NCI-H2196 treated with DMSO at 0.1 percent for 48 hours (cell line): ENCODE results near the gene ZRANB2.
A peak's percentile ranks its signal among the peaks of the same experiment; 100 is the strongest.

Source experiments
- DNase-seq: peaks from one replicate; lab custom pipeline; 2025; ENCODE audit not compliant: unreplicated experiment; lab: John Stamatoyannopoulos, UW

ZRANB2 gene

GRCh38 chr1:71080739-71081696, at the start of gene ZRANB2:
Gene ZRANB2, minus strand, starts transcription at chr1:71081035. Its CDS starts 40 bp downstream, at chr1:71080995.
- DNase-seq: peak; percentile 92

DNA sequence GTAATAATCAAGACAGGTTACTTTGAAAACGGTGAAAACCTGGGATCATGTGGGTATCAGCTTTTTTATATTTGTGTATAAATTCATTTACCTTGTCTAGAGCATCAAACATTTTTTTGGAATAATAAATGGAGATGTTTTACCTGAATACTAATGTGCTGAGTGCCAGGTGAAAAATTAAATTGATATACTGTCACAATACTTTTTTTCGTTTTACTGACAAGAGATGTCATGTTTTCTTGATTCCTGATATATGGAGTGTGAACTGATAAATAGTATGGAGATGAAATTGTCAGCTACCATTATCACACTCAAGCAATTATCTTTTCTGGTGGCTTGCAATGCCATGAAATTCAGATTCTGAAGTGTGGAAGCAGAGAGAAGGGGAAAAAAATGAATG, 47.2 kb upstream of the ZRANB2 start:
- no peak for DNase-seq

- DNase-seq: no peak
These were observed 37.3 kb upstream of the ZRANB2 start for GRCh38 chr1:71118086-71118485.

DNA sequence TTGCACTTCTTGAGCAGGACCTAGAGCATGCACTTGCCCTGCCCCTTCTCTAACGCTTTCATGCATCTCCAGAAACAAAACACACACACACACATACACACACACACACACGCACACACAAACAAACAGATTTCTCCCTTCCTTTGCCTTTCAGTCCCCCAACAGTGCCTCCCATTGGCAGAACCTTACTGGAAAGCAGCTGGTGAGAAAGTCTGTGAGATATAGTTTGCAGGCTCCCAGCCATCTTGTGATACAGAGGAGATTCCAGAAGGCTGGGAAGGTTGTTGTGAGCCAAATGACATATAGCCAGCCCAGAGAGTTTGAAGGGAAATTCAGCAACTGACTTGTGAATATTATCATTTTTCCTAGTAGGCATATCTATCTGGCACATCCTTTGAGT, 35.9 kb upstream of the ZRANB2 start:
- no peak for DNase-seq

DNA sequence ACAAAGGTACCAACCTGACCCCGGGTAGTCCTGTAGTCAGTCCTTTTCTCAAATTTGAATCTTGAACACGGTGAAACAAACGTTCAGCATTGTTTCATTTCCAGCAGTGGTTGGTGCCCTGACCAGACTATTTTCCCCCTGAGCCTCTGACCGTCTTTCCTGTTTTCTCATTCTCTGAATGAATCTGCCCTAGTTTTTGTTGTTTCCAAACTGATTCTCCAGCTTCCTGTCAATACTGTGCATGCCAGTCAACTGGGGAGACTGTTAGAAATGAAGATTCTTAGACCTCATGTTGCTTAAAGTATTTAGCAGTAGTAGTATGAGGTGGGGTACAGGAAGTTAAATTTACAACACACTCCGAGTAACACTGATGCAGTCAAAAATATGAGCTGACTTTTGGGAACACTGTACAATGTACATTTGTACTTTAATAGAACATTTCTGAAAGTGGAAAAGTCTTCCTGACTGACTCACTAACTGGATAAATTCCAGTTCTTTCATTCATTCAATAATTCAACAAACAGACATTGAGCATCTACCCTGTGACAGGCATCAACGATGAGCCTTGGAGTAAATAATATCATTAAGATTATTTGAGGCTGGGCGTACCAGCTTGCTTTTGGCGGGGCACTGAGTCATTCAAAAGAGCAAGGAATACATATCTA, 26.0 kb upstream of the ZRANB2 start:
- DNase-seq: no peak

- no peak for DNase-seq
These were observed 23.6 kb upstream of the ZRANB2 start for GRCh38 chr1:71104417-71104816.

DNA sequence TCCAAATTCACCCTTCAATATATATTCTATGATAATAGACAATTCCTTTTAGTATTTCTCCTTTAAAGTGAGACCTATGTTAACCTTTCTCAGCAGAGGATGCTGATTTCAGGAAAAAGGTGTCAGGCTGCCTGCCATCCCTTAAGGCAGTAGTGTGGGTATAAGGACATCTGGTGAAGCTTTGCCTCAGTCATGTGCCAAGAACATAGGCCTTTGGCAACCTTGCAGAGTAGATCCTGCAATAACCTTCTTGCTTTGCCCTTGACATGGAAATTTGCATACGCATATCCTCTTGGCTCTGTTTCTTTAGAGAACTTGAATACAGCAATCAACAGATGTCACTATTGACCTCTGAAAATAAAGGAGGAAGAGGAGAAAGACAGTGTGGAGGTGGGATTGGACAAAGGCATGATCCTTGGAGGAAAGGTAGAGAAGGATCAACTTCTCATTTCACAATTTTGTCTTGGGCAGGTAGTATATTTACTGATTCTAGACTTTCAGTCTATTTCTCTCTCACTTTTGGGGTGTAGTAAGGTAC, 21.1 kb upstream of the ZRANB2 start:
- no peak for DNase-seq

GRCh38 chr1:71097428-71097827, 16.6 kb upstream of the ZRANB2 start:
- DNase-seq: no peak

DNA sequence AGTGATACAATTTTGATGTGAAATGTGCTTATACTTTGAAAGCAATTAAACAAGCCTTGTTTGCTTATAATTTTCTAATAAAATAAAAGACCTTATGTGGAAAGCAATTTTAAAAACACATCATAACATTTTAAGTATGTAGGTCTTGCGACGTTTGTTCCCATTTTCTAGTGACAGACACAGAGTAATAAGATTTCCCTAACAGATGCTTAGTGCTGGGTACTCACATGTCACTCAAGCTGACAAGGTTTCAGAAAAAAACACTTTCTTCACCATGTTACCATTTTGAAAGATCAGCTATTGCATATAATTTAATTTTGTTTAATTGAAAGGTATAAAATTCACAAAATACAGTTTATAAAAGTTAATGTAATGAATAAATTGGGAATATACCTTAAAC, 14.1 kb upstream of the ZRANB2 start:
- no peak for DNase-seq

GRCh38 chr1:71093938-71094337, 13.1 kb upstream of the ZRANB2 start:
- DNase-seq: no peak

DNA sequence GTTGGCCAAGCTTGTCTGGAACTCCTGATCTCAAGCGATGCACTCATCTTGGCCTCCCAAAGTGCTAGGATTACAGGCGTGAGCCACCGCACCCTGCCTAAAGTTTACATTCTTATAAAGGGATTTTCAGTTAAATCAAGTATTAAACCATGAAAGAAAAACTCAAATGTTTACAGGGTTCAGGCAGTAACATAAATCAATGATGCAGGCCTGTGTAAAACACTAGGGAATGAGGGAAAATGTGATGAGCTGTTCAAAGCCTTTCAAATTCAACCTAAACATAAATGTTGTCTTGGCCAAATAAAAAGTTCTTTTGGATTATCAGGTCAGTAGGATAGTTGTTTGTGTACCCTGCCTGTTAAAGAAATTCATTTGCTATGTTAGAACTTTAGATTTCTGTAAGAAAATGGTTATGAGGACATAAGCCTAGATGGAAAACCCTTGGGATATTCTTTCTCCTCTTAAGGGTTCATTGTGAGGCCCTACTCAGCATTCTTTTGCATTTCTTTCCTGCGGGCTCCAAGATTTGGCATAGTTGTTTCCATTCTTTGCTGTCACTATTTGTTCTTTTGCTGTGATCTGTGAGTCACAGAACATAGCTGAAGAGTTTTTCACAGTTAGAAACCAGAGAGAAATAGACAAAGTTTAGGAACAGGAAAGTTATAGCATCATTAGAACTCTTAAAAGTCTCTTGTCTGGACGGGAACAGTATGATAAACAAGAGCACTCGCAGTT, 8.9 kb upstream of the ZRANB2 start:
- DNase-seq: no peak

GRCh38 chr1:71088645-71089287, 7.9 kb upstream of the ZRANB2 start:
- DNase-seq: no peak

DNA sequence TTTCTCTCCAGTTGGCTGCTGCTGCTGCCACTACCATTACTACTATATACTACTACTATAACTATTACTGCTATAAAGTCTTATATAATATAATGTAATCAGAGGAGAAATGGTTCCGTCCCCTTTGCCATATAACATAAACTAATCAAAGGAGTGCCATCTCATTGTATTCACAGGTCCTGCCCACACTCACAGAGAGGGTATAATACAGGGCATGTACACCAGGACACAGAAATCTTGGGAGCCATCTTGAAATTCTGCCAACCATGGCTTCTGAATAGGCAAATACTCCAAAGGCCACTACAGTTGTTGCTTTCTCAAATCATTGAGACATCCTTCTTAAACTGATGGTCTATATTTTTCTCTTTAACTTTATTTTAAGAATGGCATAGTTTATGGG, 6.9 kb upstream of the ZRANB2 start:
- no peak for DNase-seq

DNA sequence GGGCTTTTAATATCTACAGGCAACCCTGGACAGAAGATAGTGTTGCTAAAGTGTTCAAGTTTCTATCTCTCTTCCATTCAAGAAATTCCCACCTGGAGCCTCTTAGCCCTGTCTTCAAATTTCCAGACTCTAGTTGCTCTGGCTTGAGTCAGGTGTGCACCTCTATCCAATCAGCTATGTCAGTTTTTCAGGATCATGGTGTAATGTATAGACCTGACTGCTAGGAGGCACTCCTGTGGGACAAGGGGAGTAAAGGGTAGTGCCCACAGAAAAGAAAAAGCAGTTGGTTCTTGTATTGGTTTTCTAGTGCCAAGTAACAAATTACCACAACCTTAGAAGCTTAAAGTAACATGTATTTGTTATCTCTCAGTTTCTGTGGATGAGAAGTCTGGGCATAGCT, 6.2 kb upstream of the ZRANB2 start:
- DNase-seq: no peak

- DNase-seq: no peak
These were observed 5.5 kb upstream of the ZRANB2 start for GRCh38 chr1:71086331-71086730.

GRCh38 chr1:71083271-71083670, 2.4 kb upstream of the ZRANB2 start:
- no peak for DNase-seq

- DNase-seq: no peak
These were observed 854 bp upstream of the ZRANB2 start for GRCh38 chr1:71081697-71082080.

GRCh38 chr1:71080230-71080738, 551 bp downstream of the ZRANB2 start:
- no peak for DNase-seq

- no peak for DNase-seq
These were observed 6.2 kb downstream of the ZRANB2 start for GRCh38 chr1:71074681-71075080.

DNA sequence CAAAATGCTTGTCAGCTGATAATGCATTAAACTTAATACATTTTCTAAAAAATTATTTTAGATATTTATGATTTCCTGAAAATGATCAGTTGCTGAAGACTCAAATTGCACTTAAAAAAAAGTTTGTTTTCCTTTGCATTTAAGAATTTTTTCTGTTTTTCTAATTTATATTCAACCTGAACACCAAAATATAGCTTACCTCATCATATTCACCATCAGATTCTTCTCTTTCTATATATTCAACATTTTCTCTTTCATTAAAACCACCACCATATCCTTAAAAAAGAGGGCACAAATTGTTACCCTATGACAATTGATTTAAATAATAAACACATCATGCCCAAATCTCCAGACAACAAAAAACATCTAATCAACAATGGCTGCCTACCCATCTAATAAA, 8.6 kb downstream of the ZRANB2 start:
- no peak for DNase-seq

GRCh38 chr1:71071720-71072119, 9.1 kb downstream of the ZRANB2 start:
- DNase-seq: no peak
